GM21717 (cell line): ENCODE data around the gene DEAF1.

Source experiments
- ATAC-seq: cut with Tn5 transposase; IDR thresholded peaks from one replicate; pipeline ENCODE4 v1.9.1; 2021; ENCODE audit warnings: mild to moderate bottlenecking, moderate library complexity; ENCODE audit not compliant: unreplicated experiment

The DEAF1 gene

DNA sequence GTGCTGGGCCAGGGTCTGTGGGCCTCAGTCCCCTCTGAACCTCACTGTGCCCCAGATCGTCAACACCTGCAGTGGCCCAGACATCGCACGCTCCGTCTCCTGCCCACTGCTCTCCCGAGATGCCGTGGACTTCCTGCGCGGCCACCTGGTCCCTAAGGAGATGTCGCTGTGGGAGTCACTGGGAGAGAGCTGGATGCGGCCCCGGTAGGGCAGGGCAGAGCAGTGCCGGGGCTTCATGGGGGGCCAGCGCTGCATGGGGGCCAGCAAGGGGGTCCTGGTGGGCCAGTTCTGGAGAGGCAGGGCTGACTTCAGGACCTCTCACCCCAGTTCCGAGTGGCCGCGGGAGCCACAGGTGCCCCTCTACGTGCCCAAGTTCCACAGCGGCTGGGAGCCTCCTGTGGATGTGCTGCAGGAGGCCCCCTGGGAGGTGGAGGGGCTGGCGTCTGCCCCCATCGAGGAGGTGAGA, 27.4 kb upstream of the DEAF1 start:
- no peak for ATAC-seq

- ATAC-seq: no peak
Observed at GRCh38 chr11:721741-722345, 26.8 kb upstream of the DEAF1 start.

DNA sequence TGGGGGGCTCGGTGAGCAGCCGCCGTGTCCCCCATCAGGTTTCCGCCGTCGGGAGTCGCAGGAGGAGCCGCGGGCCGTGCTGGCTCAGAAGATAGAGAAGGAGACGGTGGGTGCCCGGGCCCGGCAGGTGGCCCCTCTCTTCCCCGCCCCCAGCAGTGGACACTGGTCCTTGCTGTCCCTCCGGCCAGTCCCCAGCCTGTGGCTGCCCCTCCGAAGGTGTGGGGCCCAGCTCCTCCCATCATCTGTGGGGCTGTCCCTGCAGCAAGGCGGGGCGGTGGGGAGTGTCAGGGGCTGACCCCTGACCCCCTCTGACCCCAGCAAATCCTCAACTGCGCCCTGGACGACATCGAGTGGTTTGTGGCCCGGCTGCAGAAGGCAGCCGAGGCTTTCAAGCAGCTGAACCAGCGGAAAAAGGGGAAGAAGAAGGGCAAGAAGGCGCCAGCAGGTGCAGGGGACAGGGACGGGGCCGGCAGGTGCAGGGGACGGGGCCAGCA, 26.3 kb upstream of the DEAF1 start:
- ATAC-seq: no peak

DNA sequence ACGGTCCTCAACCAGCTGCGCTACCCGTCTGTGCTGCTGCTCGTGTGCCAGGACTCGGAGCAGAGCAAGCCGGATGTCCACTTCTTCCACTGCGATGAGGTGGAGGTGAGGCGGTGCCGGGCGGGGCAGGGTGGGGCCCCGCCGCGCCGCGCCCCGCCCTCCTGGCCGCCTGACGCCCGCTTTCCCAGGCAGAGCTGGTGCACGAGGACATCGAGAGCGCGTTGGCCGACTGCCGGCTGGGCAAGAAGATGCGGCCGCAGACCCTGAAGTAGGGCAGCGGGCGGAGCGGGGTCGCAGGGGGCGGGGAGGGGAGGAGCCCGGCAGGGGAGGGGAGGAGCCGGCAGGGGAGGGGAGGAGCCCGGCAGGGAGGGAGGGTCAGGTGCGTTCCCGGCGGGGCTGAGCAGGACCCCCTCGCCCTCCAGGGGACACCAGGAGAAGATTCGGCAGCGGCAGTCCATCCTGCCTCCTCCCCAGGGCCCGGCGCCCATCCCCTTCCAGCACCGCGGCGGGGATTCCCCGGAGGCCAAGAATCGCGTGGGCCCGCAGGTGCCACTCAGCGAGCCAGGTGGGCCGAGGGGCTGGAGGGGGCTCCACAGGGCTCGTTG, 25.7 kb upstream of the DEAF1 start:
- ATAC-seq: no peak

DNA sequence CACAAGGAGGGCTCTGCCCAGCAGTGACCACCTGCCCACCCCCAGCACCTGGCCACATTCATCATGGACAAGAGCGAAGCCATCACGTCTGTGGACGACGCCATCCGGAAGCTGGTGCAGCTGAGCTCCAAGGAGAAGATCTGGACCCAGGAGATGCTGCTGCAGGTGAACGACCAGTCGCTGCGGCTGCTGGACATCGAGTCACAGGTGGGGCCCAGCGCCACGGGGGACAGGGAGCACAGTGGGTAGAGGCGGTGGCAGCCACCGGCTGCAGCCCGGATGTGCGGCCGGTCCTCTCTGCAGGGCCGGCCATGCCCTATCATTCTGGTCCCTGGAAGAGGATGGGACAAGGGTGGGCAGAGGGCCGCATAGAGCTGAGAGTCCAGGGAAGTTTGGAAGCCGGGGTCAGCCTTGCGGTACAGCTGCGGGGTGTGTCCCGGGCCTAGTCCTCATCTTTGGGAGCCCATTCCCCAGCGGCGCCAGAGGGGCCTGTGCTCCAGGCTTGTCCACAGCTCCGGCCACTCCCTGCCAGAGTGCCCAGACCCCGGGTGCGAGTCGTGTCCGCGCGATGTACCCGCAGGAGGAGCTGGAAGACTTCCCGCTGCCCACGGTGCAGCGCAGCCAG, 25.1 kb upstream of the DEAF1 start:
- ATAC-seq: no peak

GRCh38 chr11:719214-720016, 24.4 kb upstream of the DEAF1 start:
- ATAC-seq: no peak

GRCh38 chr11:714436-714835, 19.4 kb upstream of the DEAF1 start:
- no peak for ATAC-seq

DNA sequence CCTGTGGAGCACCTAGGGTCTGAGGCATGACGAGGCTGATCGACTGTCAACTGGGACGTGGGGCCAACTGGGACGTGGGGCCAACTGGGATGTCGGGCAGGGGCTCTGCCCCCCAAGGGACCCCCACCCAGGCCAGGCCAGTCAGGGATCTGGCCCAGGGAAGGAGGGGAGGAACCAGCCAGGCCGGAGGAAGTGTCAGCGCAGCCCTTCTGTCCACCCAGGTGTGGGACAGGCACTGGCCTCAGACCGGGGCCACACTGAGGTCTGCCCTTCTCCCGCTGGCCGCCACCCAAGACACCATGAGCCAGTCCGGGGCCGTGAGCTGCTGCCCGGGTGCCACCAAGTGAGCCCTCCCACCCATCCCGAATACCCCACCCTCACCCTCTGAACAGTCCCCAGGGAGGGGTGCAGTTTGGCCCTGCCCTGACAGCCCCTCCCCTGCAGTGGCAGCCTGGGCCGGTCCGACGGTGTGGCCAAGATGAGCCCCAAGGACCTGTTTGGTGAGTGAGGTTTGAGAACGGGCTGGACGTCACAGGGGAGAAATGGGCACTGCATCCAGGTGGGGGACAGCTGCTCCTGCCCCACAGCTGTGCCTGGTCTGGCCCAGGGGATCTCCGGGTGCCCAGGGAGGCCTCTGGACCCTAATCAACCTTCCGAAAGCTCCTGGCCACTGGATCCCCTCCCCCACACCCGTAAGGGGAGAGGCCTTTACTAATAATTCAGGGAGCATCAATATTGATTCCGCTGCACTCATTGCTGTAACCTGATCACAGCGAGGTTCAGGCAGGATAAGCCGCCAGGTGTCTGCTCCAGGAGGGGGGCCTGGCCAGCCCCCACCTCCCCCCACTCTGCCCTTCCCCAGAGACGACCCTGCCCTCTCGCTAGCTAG, 14.3 kb upstream of the DEAF1 start:
- no peak for ATAC-seq

DNA sequence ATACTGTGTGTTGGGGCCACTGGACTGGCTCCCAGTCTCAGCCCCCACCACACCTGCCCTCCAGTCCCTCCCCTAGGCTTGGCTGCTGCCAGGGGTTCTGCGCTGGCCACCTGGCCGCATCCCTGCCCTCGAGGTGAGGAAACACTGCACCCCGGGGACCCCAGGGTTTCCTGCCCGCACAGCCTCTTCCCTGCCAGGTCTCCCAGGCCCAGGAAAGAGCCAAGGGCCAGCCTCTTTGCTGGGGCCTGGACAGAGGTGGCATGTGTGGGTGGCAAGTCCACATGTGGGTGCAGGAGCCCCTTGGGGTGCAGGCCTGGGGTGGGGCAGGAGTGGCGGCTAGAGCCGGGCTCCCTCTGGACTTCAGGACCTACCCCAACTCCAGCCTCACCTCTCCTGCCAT, 13.5 kb upstream of the DEAF1 start:
- ATAC-seq: no peak

- no peak for ATAC-seq
Observed at GRCh38 chr11:707817-708420, 12.9 kb upstream of the DEAF1 start.

DNA sequence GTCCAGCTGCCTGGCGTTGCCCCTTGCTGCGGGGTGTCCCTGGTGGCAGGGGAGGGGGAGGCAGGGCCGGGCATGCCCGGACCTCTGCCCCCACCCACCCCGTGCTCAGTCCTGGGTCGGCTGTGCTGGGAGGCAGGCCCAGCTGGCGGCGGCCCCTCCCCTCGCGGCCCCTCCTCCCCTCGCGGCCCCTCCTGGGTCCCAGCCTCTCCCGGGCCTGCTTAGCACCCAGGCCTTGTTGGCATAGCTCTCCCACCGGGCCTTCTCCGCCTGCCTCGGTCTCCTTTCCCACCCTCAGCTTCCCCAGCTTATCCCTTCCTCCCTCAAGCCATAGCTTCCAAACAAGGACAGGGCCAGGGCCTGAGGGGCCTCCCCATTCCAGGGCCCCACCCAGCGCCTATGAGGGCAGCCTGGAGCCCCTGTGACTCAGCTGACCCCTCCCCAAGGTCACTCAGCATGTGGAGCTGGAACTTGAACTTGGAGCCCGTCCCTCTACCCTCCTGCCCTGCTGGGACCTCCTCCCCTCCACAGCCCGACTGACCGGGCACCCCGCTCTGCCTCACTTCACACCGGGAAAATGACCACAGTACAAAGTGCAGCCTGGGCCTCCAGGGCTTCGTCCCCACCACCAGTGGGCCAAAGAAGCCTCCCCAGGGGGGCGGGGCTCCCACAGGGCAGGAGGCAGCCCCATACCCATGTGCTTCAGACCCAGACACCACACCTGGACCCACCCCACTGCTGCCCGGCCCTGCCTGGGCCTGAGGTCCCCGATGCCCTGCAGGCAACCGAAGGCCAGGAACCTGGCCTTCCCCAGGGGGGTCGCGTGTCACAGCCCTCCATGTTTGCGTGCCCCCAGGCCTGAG, 12.2 kb upstream of the DEAF1 start:
- ATAC-seq: no peak

- no peak for ATAC-seq
Observed at GRCh38 chr11:706439-706956, 11.5 kb upstream of the DEAF1 start.

- no peak for ATAC-seq
Observed at GRCh38 chr11:705646-706438, 10.8 kb upstream of the DEAF1 start, which contains the start of gene EPS8L2. TSS of gene EPS8L2 (plus strand) at chr11:706231. CDS start at chr11:709408, 3,177 bp downstream.

GRCh38 chr11:704781-705645, 10.0 kb upstream of the DEAF1 start:
- ATAC-seq: no peak

DNA sequence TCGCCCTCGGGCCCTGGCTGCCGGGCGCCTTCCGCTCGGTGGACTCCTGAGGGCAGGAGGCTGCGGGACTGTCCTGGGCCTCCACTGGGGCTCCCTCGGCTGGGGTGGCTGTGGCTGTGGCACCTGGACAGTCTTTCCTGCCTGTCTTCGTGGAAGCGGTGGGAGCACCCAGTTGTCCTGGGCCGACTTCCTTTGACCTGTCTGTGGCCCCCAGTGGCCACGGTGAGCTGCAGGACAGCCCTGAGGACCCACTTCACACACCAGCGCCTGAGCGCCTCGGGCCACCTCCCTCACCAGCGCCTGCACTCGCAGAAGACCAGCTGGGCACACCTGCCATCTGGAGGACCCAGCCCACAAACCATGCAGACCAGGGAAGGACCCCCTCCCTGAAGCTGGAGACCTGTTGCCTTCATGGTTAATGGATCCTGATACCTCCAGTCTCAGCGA, 9.2 kb upstream of the DEAF1 start:
- ATAC-seq: no peak

- no peak for ATAC-seq
Observed at GRCh38 chr11:703506-703905, 8.5 kb upstream of the DEAF1 start.
